Stimulated activated CD8-positive, alpha-beta memory T cell treated with anti-CD3 and anti-CD28 coated beads, Interleukin-15, amount 100 ng/mL, for 1 hour (primary cell): Measurements from ENCODE around the gene MAP3K6.
A peak's percentile ranks its signal among the peaks of the same experiment; 100 is the strongest.

ENCODE experiments used
- DNase-seq: peaks from one replicate; pipeline ENCODE4 v3.0.0-alpha.2; 2020; ENCODE audit warnings: low read depth

The MAP3K6 gene

GRCh38 chr1:27335506-27336422 is 31.0 kb downstream of the MAP3K6 start:
- DNase-seq, result no peak

DNA sequence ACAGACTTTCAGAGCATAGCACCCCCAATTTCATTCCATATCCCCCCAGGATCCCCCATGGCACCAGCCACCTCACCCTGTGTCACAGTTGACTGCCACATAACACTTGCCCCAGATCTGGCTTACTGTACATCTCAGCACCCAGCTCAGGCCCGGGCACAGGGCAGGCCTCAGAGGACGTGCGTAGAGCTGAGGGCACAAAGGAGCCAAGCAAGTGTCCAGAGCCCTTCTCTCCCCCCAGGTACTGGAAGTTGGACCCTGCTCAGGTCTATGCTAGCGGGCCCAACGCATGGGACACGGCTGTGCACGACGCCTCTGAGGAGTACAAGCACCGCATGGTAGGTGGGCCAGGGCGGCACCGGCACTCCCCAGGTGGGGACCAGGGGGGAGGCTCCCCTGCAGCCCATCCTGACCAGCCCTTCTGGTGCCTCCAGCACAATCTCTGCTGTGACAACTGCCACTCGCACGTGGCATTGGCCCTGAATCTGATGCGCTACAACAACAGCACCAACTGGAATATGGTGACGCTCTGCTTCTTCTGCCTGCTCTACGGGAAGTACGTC is 33.0 kb downstream of the MAP3K6 start:
- no peak for DNase-seq

DNA sequence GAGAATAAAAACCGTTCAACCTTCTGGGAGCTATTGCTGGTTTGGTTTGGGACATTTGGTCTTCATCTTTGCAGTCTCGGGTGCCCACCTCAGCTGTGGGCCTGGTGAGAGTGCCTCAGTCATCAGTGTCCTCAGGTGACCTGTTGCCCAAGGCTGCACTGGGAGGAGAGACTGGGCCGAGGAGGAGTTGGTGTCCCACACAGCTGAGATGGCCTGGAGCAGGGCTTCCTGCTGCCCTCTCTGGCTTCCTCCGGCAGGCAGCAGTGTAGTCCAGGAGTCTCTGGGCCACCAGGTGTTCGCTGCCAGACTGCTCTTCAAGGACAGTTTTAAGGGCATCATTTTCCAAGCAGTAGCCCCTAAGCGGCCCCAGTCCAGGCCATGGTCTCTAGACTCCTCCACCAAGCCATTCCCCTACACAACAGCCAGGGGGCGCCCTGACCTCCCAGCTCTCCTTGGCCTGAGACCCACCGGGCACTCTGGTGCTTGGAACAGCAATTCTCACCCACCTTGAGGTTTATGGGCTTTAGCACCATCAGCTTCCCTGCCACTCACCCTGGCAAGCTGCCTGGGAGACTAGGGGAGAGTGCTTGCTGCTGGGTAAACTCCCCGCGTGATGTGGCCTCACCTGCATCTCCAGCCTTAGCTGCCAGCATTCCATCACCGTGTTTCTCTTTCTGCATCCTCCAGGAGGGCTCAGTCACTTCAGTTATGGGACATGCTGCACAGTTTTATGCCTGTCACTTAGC is 34.1 kb downstream of the MAP3K6 start:
- DNase-seq, result peak; percentile 38

DNA sequence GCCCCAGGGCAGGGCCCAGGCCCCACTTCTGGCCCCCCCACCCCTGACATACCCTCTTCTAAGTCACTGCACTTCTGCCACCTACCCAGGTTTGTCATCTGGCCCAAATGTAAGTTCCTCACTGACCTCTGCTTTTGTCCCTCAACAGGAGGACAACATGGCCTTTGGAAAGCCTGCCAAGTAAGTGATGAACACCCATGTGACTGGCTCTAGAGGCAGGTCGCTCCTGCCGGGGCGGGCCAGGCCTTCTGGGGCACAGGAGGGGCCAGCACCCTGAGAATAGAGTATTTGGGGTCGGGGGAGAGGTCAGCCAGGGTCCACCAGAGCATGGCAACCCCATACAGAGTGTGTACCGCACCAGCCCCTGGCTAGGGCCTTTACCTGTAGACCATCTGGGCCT is 34.8 kb downstream of the MAP3K6 start:
- no peak for DNase-seq

GRCh38 chr1:27331426-27331825 is 35.3 kb downstream of the MAP3K6 start:
- DNase-seq, result no peak

DNA sequence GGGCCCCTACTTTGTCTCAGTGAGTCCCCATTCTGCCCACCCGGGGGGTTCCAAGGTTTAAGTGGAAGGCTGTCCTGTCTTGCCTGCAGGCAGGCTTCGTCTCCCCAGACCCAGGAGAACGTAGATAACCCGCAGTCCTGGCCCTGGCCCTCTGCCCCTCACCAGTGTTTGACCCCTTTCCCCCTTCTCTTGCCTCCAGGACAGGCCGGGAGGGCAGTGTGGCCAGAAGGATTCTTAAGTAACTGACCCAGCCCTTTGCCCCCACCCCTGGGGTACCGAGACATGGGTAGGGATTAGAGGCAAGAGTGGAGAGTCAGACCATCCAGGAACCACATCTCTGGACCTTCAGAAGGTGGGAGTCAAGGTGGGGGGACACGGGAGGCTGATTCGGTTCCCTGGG is 36.0 kb downstream of the MAP3K6 start:
- no peak for DNase-seq

DNA sequence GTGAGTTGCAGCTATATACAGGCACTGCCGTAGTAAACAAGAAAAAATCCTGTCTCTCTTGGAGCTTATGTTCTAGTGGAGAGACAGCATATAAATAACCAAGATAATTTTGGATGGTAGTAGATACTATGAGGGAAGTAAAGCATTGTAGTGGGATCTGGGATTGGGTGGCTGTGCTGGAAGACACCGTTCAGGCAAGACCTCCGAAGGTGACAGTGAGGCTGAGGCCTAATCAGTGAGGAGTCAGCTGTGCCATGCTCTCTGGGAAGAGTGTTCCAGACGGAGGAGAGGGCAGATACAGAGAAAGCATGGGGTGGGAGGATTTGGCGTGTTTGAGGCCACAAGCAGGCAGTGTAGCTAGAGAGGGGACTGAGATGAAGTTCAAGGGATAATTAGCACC is 38.8 kb downstream of the MAP3K6 start:
- DNase-seq, result no peak

- DNase-seq, result no peak
Observed at GRCh38 chr1:27325286-27325685, 41.5 kb downstream of the MAP3K6 start.

GRCh38 chr1:27322569-27323240 is 44.1 kb downstream of the MAP3K6 start:
- no peak for DNase-seq

- DNase-seq, result peak; percentile 90
Observed at GRCh38 chr1:27321813-27322568, 44.8 kb downstream of the MAP3K6 start, which contains the start of gene TMEM222. TSS of gene TMEM222 (plus strand) at chr1:27322163. CDS start at chr1:27322198, 35 bp downstream.

- no peak for DNase-seq
Observed at GRCh38 chr1:27318596-27318995, 48.2 kb downstream of the MAP3K6 start.

DNA sequence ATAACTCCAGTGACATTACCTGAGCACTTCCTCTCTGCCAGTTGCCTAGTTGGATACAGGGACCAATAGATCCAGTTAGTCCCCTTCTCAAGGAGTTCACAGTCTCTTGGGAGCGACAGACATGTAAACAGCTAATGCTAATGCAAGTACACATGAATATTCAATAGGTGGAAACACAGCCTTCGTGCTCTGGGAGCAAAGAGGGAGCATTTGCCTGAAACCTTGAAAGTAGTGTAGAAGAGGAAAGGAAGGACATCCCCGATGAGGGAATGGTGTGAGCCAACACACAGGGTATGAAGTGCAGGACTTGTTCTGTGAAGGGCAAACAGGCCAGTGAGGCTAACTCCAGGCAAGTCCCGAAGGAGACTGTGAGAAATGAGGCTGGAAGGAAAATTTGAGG is 48.6 kb downstream of the MAP3K6 start:
- no peak for DNase-seq

- DNase-seq, result no peak
Observed at GRCh38 chr1:27316860-27317259, 49.9 kb downstream of the MAP3K6 start.

GRCh38 chr1:27314737-27315136 is 52.0 kb downstream of the MAP3K6 start:
- DNase-seq, result no peak

- DNase-seq, result no peak
Observed at GRCh38 chr1:27314169-27314568, 52.6 kb downstream of the MAP3K6 start.

- no peak for DNase-seq
Observed at GRCh38 chr1:27307874-27308598, 58.7 kb downstream of the MAP3K6 start.

GRCh38 chr1:27306892-27307761 is 59.6 kb downstream of the MAP3K6 start:
- no peak for DNase-seq

DNA sequence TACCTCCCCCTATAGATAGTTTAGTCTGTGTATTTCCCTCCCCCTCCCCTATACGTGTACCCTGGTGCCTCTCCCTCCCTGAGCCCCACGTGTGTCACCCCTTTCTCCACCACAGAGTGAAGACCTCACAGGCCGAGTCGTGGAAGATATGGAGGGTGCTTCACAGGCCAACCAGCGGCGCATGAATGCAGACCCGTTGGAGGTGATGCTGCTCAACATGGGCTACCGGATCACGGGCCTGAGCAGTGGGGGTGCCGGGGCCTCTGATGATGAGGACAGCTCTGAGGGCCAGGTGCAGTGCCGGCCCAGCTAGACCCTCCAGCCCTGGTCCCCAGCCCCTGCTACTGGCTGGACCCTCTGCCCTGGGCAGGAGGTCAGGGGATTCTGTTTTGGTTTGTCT is 60.7 kb downstream of the MAP3K6 start:
- no peak for DNase-seq
